Fibroblast of lung (primary cell): Measurements from ENCODE around the gene DCP1B.

Experiments
- EZH2 ChIP-seq: IDR thresholded peaks from 2 replicates; pipeline ENCODE4 v1.5.1; 2012; ENCODE audit warnings: low read length, control low read depth, mild to moderate bottlenecking; ENCODE audit errors: missing control alignments
- TF ChIP-seq, protein P1 (sequence below), 2 donors: IDR thresholded peaks in 1 of 2; conservative IDR thresholded peaks in 1 of 2; 1 replicate in 1 of 2; 2 replicates in 1 of 2; pipeline ENCODE4 v1.5.1; 2011 to 2012; ENCODE audit warnings: low read length in 2 of 2, control low read depth in 1 of 2, inconsistent platforms in 1 of 2, low read depth in 1 of 2, mild to moderate bottlenecking in 1 of 2

- TF ChIP-seq, protein P1, sequence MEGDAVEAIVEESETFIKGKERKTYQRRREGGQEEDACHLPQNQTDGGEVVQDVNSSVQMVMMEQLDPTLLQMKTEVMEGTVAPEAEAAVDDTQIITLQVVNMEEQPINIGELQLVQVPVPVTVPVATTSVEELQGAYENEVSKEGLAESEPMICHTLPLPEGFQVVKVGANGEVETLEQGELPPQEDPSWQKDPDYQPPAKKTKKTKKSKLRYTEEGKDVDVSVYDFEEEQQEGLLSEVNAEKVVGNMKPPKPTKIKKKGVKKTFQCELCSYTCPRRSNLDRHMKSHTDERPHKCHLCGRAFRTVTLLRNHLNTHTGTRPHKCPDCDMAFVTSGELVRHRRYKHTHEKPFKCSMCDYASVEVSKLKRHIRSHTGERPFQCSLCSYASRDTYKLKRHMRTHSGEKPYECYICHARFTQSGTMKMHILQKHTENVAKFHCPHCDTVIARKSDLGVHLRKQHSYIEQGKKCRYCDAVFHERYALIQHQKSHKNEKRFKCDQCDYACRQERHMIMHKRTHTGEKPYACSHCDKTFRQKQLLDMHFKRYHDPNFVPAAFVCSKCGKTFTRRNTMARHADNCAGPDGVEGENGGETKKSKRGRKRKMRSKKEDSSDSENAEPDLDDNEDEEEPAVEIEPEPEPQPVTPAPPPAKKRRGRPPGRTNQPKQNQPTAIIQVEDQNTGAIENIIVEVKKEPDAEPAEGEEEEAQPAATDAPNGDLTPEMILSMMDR (conservative IDR thresholded peaks at IDR 0.05 in 1 of 2, IDR thresholded peaks at IDR 0.05 in 1 of 2; ENCODE audit: low read depth in 1 of 2, low read length in 2 of 2): no peak
- no peak for TF ChIP-seq EZH2
Measured at GRCh38 chr12:1965916-1966315, 38.3 kb downstream of the DCP1B start.
